HEK293 (cell line): ENCODE data around the gene GPHN.

Source experiments
- TRIM28 ChIP-seq: IDR thresholded peaks from 2 replicates; pipeline ENCODE4 v1.6.1; 2011; ENCODE audit warnings: low read length, control low read depth, borderline replicate concordance
- ZBTB17 ChIP-seq: fragments of 450-650 bp; formaldehyde crosslinking; IDR thresholded peaks from 2 replicates; pipeline ENCODE4 v1.5.1; 2016; ENCODE audit warnings: missing biosample characterization, missing genetic modification characterization
- ZFP37 ChIP-seq: fragments of 450-650 bp; formaldehyde crosslinking; IDR thresholded peaks from 2 replicates; pipeline ENCODE4 v1.5.1; 2016; ENCODE audit warnings: missing biosample characterization, missing genetic modification characterization
- ZNF10 ChIP-seq: fragments of 450-650 bp; formaldehyde crosslinking; IDR thresholded peaks from 2 replicates; pipeline ENCODE4 v1.5.1; 2017; ENCODE audit warnings: missing biosample characterization, missing genetic modification characterization
- ZNF223 ChIP-seq: fragments of 450-650 bp; formaldehyde crosslinking; IDR thresholded peaks from 2 replicates; pipeline ENCODE4 v1.5.1; 2016; ENCODE audit warnings: missing biosample characterization, missing genetic modification characterization
- ZNF324 ChIP-seq: fragments of 450-650 bp; formaldehyde crosslinking; IDR thresholded peaks from 2 replicates; pipeline ENCODE4 v1.5.1; 2016; ENCODE audit warnings: missing biosample characterization, missing genetic modification characterization
- ZNF366 ChIP-seq: fragments of 450-650 bp; formaldehyde crosslinking; conservative IDR thresholded peaks from 2 replicates; pipeline ENCODE4 v1.5.1; 2016; ENCODE audit warnings: missing biosample characterization, missing genetic modification characterization
- ZNF37A ChIP-seq: fragments of 450-650 bp; IDR thresholded peaks from 2 replicates; pipeline ENCODE4 v1.5.1; 2018; ENCODE audit warnings: missing biosample characterization, missing genetic modification characterization
- ZNF404 ChIP-seq: fragments of 450-650 bp; formaldehyde crosslinking; IDR thresholded peaks from 2 replicates; pipeline ENCODE4 v1.5.1; 2017; ENCODE audit warnings: missing biosample characterization, missing genetic modification characterization
- ZNF707 ChIP-seq: fragments of 450-650 bp; formaldehyde crosslinking; IDR thresholded peaks from 2 replicates; pipeline ENCODE4 v1.5.1; 2016; ENCODE audit warnings: missing biosample characterization, missing genetic modification characterization
- TF ChIP-seq, protein P1 (sequence below): fragments of 450-650 bp; formaldehyde crosslinking; IDR thresholded peaks from 2 replicates; pipeline ENCODE4 v1.5.1; 2016; ENCODE audit warnings: missing biosample characterization, missing genetic modification characterization, low read depth

DNA sequence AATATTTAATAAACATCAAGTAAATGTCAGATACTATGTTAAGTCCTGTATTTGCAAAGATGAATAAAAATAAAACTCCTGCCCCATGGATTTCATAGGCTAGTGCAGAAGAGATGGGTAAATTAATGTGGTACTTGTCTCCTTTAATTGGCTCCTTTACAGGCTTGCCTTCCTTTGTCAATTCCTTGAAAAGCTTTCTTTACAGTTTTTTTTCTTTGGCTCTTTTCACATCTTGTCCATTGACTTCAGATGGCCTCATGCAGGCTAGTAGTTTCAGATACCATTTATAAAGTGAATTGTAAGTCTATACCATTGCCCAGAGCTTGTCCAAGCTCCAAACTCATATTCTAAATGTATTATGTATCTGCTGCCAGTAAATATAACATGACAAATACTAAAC is 552.6 kb downstream of the GPHN start:
- no peak for TF ChIP-seq ZNF324
- TF ChIP-seq ZNF223 = no peak
- TF ChIP-seq ZNF404 (tag by site-specific recombination) = no peak
- TF ChIP-seq ZNF366 (tag by site-specific recombination) = no peak
- TF ChIP-seq, protein P1, sequence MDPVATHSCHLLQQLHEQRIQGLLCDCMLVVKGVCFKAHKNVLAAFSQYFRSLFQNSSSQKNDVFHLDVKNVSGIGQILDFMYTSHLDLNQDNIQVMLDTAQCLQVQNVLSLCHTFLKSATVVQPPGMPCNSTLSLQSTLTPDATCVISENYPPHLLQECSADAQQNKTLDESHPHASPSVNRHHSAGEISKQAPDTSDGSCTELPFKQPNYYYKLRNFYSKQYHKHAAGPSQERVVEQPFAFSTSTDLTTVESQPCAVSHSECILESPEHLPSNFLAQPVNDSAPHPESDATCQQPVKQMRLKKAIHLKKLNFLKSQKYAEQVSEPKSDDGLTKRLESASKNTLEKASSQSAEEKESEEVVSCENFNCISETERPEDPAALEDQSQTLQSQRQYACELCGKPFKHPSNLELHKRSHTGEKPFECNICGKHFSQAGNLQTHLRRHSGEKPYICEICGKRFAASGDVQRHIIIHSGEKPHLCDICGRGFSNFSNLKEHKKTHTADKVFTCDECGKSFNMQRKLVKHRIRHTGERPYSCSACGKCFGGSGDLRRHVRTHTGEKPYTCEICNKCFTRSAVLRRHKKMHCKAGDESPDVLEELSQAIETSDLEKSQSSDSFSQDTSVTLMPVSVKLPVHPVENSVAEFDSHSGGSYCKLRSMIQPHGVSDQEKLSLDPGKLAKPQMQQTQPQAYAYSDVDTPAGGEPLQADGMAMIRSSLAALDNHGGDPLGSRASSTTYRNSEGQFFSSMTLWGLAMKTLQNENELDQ = no peak
- TF ChIP-seq ZNF707 (tag by site-specific recombination) = no peak
- TF ChIP-seq ZBTB17 (tag by site-specific recombination) = no peak
- TF ChIP-seq ZFP37 = no peak
- TF ChIP-seq ZNF37A (tag by site-specific recombination) = no peak
- no peak for TF ChIP-seq ZNF10 (tag by site-specific recombination)
- TF ChIP-seq TRIM28 = no peak
